Ovary (tissue), 3 donors: ENCODE measurements around the gene ATF7.

ENCODE experiments used
- CTCF ChIP-seq, 3 donors: fragments of 450-650 bp in 2 of 3; fragments of 200-600 bp in 1 of 3; IDR thresholded peaks; one replicate each; pipeline versions ENCODE4 v1.5.1 to v1.8.0; 2016 to 2022; ENCODE audit warnings: antibody characterized with exemption in 3 of 3, mild to moderate bottlenecking in 1 of 3
- POLR2A ChIP-seq: fragments of 450-650 bp; IDR thresholded peaks from one replicate; pipeline ENCODE4 v1.6.1; 2017; ENCODE audit warnings: antibody characterized with exemption, mild to moderate bottlenecking, moderate library complexity
- donor health status: DM: no; HTN: no; CAD: no.

- TF ChIP-seq POLR2A (no peak), CTCF (IDR thresholded peaks at IDR 0.05) (no peak)
Measured at GRCh38 chr12:53660041-53660440, 33.9 kb upstream of the ATF7 start.
